NCI-H82 treated with DMSO at 0.1 percent for 48 hours (cell line): ENCODE data around the gene TRIM14.
A peak's percentile ranks its signal among the peaks of the same experiment; 100 is the strongest.
"Not testable (repeated sequence)": the region's sequence is repeated elsewhere in the genome, so short reads cannot be mapped to it uniquely, and the experiment has no call there.

Experiments
- DNase-seq: peaks from one replicate; lab custom pipeline; 2025; ENCODE audit not compliant: unreplicated experiment; lab: John Stamatoyannopoulos, UW

TRIM14 gene

DNA sequence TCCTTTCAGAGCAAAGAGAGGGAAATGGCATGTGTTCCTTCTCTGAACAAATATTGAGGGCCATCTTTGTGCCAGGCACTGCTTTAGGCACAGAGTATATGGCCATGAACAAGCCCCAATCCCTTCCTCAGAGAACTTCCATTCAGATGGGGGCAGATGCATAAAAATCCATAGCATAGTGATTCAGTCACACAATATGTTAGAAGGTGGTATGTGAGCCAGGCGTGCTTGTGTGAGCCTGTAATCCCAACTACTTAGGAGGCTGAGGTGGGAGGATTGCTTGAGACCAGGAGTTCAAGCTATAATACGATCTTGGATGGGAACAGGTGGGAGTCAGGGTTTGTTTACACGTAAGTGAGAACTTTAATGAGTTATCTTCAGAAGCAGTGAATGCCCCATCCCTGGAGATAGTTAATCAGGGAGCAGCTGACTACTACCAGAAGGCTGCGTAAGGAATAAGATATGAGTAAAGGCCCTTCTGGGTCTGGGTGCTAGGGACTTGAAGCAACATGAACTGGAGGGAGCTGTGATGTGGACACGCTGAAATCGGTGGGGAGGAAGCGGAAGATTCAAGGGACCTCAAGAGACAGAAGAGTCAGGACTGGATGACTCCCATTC is 35.3 kb downstream of the TRIM14 start:
- DNase-seq, result peak; percentile 7

DNA sequence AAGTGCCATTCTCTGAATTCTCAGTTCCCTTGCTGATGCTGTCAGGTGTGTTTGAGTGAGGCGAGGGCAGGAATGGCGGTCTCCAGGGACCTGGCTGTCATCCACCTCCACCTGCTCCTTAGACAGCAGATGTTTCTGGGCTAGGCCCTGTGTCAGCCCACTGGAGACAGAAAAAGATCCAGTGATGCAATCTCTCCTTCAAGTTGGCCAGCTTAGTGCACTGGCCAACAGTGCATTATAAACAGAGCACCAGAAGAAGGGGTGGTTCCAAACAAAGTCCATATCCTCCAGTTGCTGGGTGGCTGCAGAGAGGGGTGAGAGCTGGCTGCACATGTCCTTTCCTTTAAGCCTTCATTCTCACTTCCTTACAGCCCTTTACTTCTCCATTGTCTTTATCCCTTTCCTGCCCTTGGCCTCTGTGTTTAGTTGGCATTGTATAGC is 35.9 kb downstream of the TRIM14 start:
- no peak for DNase-seq

DNA sequence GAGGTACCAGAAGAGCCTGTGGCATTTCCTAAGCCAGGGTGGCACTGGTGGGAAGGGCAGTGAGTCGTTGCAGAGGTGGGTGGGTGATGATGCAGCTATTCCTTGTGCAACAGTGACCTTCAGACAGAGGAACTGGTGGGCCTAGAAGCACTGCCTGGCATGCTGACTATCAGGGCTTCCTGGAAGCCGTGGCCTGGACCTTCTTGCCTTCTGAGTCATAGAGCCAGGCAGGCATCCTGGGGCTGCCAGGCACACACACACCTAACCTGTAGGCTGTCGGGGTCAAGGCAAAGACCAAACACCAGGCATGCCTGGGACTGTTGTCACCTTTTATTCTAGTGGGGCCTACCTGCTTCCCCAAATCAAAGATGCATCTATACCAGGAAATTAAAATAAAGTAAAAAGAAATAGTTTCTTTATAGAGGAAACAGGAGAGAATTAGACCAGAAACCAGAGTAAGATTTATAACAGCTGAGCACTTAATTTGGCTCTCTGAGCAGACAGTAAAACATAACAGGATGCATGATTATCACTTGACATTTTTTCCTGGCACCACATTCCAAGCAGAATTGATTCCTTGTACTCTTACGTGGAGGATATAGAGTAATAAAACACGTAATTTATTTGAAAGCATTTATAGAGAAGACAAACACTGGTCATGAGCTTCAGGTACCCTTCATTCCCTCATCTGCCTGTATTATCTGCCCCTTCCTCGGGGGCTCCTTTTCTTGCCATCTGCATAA is 37.4 kb downstream of the TRIM14 start:
- no peak for DNase-seq

GRCh38 chr9:98080780-98081179 is 38.2 kb downstream of the TRIM14 start:
- DNase-seq, result no peak

DNA sequence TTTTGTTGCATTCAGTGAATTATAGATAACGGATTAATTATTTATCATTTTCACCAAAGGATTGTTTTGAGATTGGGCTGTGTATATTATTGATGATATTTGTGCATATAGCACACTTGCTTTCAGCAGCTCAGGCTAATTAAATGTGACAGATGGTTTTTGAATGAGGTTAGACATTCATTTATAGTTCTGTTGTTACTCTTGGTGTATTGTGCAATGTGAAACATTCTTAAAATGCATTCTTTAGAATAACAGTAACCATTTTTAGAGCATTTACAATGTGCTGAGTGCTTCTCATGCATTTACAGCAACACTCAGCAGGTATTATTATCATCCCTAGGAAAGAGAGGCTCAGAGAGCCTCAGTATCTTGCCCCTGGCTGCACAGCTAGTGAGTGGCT is 38.7 kb downstream of the TRIM14 start:
- no peak for DNase-seq

GRCh38 chr9:98078895-98079294 is 40.1 kb downstream of the TRIM14 start:
- DNase-seq, result no peak

DNA sequence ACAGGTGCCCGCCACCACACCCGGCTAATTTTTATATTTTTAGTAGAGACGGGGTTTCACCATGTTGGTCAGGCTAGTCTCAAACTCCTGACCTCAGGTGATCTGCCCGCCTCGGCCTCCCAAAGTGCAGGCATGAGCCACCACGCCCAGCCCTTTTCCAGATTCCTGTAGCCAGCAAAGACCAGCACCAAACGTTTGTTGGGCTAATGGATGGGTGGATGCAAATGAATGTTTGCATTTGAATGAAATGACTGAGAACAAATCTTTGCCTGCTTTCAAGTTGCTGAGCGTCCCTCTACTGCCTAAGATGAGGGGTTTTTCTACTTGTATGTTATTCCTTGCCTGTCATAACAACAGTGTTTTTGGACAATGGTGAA is 42.5 kb downstream of the TRIM14 start:
- DNase-seq, result not testable (repeated sequence)

- DNase-seq, result no peak
These were observed 43.7 kb downstream of the TRIM14 start for GRCh38 chr9:98075332-98075805.

DNA sequence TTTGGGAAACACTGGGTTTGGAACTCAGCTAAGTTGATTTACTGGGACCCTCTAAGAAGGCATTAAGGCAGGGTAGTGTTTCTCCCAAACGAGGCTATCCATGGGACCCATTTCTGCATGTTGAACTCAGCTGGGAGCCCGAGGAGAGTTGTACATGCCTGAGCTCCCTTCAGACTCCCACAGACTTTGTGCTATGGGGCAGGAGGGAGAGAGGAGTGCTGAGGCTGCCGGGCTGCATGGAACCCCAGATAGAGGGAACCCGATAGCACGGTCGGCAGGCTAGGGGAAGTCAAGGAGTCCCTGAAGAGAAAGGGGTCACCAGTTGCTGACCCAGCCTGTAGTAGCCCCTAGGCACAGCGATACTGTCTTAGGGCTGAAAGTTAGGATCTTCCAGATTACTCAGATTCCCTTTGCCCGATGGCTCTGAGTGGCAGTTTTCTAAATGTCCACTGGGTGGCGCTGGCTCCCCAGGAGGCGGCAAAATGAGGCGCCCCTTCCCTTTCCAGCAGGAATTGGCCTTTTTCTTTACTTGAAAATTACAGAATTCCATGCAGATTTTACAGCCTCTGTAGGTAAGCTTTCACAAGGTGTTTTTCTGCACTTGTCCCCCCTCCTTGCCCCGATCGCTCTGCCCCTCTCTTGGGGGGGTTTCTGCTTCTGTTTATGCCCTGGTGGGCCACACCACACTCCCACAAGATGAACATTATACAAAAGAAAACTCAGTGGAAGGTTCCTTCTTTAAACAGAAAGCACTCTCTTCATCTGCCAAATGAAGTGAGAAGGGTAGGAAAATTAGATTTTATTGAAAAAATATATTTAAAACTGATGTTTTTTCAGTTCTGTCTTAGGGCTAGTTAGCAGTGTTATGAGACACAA is 44.7 kb downstream of the TRIM14 start:
- no peak for DNase-seq

DNA sequence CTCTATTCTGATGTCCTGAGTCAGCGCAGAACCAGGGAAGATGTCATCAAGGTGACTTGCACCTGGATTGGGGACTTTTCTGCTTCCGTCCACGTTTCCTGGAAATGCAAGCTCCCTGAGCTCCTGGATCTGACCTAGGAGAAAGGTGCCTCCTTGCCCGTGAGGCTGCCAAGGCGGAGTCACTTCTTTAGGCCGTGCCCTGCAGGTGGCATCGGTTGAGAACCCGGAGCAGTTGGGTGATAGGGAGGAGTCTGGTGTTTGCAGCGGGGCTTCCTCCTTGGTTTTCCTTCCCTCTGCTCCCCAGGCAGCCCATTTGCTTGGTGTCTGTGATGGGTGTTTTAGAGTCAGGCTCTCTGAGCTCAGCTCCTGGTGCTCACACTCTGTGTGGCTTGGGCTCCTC is 47.3 kb downstream of the TRIM14 start:
- DNase-seq, result no peak

DNA sequence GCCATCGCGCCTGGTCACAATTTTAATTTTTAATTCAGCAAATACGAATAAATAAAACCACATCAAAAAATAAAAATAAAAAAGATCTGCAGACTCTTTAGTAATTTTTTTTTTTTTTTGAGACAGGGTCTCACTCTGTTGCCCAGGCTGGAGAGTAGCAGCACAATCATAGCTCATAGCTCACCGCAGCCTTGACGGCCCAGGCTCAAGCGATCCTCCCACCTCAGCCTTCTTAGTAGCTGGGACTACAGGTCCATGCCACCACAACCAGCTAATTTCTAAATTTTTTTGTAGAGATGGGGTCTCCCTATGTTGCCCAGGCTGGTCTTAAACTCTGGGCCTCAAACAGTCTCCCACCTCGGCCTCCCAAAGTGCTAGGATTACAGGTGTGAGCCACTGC is 48.3 kb downstream of the TRIM14 start:
- no peak for DNase-seq

DNA sequence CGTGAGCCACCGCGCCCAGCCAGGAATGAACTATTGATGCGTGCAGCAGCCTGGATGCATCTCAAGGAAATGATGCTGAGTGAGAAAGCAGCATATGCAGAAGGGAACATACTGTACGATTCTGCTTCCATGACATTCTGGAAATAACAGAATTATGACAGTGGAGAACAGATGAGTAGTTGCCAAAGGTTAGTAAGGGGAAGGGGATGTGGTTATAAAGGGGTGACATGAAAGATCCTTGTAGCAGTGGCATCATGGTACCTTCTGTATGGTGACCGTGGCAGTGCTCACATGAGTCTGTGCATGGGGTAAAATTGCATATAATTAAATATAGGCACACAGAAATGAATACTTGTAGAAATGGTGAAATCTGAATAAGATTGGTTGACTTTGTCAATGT is 49.5 kb downstream of the TRIM14 start:
- DNase-seq, result no peak

- no peak for DNase-seq
These were observed 51.8 kb downstream of the TRIM14 start for GRCh38 chr9:98067184-98067583.

- DNase-seq, result no peak
These were observed 52.8 kb downstream of the TRIM14 start for GRCh38 chr9:98066235-98066634.

GRCh38 chr9:98064623-98065392 is 54.2 kb downstream of the TRIM14 start:
- DNase-seq, result no peak

DNA sequence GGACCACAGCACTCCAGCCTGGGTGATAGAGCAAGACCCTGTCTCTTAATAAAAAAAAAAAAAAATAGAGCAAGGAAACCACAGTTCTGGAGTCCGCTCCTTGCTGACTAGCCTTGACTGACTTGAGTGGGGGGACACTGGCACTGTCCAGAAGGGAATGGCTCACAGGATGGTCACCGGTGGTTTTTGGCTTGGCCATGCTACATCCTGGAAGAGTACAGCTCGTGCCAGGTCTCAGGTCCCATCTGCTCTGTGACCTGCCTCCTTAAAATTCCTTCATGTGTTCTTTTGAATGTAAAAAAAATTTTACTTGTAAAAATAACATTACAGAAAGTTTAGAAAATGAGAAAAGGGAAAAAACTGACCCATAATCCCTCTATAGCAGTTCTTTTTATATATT is 56.9 kb downstream of the TRIM14 start:
- DNase-seq, result no peak

DNA sequence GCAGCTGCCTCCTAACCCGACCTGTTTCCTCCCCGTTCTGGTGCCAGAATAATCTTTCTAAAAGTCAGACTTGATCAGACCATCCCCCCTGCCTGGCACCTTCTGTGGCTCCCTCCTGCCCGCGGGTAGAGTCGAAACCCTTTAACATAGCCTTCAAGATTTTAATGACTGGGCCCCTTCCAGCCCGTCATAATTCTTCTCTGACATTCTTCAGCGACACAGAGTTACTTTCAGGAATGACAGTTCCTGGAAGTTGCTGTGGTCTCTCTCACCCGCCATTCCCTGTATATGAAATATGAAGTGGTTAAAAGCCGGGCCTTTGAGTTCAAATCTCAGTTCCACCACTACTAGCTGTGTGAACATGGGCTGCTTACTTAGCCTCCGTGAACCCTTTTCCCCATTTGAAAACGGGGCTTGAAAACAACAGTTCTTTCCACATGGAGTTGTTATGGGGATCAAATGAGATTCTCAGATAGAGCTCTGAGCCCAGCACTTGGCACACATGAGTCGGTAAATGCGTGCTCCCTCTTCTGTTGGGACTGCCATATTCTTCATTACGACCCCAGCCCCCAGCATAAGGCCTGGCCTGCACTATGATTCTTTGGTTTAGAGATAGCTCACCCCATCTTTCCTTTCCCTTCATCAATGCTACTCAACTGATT is 61.8 kb downstream of the TRIM14 start:
- no peak for DNase-seq

GRCh38 chr9:98056269-98057137 is 62.5 kb downstream of the TRIM14 start, which contains the start of gene NANS:
Gene NANS (plus strand): TSS chr9:98056732. CDS start chr9:98056809, 77 bp downstream.
- peak; percentile 87 for DNase-seq

- DNase-seq, result no peak
These were observed 64.6 kb downstream of the TRIM14 start for GRCh38 chr9:98054376-98054951.
